C1 segment of cervical spinal cord (tissue), 14 donors: ENCODE measurements around the gene ADARB2.

Experiments used
- DNase-seq, 14 donors: peaks; one replicate each; lab custom pipeline; 2025; lab: John Stamatoyannopoulos, UW

The ADARB2 gene

DNA sequence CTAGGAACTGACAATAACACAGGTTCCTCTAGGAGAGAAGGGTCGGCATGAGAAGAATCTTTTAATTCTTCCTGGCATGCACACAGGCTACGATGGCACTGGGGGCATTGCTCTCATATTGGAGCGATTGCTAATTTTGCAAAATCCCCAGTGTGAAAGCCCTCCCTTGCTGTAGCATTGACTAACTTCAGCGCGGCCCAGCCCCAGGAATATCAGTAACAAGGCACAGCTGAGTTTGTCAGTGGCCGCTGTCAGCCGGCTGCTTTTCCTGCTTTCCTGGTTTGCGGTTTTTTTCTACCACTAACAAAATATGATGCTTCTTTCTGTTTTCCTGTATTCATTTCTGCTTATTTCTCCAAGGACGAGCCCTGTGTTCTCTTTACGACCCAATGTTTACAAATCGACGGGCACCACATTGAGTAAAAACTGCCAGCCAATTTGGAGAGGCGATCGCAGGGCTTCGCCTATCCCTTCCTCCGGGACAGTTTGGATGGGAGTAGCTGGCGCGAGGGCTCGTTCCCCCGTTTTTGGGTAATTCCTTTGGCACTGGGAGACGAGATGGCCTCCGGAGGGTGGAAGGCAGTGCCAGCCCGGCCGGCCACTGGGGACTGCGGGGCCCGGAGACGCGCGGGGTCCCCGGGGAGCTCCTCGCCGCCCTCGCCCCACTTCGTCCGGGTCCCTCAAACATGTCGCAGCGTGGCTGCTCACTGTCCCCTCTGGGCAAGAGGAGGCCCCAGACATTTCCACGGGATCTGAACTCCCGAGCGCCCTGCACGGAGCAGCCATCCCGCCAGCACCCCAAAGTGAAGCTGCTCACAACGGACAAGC, 967 bp downstream of the ADARB2 start:
- peak in 1 of 14 donors; percentile 9 for DNase-seq

DNA sequence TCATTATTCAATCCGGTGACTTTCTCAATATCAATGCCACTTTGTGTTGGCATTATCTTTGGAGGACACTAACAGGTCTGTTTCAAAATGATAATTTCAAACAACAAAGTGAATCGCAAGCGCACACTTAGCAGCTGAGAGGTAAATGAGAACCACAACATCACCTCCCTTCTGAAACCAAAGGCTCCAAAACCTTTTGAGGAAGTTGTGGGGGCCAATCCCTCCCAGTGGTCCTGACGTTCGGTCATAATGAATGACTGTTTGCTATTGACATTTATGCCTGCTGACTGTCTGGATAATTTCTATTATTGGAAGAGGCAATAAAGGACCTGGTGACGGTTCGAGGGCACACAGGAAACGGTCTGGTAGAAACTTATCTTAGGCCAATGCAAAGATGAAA, 1.8 kb downstream of the ADARB2 start:
- DNase-seq, result no peak

DNA sequence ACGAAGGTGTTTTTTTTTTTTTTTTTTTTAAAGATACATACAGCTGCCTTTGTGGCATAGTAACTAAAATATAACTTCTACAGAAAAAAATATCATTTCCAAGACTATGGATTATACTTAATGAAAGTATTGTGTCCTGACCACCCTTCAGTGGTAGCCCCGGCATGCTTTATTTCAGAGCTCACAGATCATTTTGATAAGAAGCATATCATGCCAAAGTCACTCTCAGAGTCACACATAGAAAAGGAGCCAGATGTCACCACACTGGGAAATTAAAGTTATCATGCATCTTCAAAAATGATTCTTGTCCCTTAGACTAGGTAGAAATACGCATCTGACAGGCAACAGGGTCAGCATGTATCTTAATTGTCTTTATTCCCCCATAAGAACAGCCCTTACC, 3.0 kb downstream of the ADARB2 start:
- no peak for DNase-seq

DNA sequence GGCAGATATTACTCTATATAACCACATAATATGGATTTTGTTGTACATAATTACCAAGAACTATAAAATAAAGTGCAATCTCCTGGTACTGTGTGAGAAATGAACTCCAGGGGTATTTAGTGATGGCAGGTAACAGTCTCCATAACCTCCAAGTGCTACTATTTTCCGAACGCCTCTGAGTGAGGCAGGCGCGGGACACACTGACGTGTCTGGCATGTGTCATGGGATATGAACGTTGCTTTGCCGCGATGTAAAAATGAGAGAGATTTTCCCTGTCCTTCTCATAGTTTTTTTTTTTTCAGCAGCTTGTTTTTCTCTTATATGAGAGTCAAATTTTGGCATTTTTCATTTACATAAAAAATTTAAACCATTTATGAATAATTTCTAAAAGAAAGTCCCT, 3.6 kb downstream of the ADARB2 start:
- DNase-seq, result no peak

DNA sequence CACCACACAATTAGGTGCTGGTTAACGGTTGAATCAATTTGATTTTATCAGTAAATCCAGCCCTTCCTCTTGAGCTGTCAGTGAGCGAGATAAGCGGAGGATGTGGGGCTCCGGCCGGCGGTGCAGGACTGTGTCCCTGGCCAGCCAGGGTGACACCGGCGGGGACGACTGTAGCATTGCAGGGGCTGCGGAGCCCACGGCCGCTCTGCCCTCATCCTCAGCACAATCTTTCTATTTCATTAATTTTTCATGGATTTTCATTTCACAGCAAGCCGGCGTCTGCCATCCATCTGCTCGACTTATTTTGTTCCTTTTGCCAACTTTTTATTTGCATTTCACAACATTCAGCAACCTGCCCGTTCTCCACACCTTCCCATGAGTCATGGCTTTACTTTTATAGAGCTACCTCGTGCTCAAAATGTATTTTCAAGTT, 4.7 kb downstream of the ADARB2 start:
- DNase-seq, result no peak

DNA sequence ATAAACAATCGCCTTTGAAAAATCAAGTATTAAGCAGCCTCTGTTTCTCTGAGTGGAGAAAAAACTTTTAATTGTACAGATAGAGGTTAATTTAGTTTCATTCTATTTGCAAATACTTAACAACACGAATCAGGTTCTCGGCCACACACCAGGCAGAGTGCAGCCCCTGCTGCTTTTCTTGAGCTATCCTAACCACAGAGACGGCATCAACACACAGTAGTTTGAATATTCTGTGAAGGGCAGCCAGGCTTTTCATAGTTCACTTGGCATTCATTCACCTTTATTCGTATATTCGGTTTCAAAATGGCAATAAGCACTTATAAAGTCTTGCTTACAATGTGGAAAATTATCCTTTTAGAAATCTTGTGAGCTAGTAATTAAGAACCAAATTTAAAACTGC, 5.7 kb downstream of the ADARB2 start:
- DNase-seq, result no peak

DNA sequence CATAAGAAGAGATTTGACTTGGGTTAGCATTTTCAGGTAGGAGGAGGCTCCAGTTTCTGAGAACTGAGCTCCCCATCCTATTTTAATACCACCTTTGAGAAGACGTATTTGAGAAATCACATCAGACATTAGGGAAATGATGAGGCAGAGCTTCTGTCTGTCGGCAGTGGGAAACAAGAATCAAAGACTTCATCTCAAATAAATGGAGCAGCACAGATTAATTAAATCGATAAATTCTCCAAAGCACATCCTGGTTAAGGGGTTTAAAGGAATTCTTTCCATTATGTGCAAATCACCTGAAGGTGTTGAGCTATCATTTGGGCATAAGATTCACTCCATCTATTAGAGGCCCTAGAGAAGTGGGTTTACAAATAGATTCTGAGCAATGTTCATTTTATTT, 7.6 kb downstream of the ADARB2 start:
- no peak for DNase-seq

DNA sequence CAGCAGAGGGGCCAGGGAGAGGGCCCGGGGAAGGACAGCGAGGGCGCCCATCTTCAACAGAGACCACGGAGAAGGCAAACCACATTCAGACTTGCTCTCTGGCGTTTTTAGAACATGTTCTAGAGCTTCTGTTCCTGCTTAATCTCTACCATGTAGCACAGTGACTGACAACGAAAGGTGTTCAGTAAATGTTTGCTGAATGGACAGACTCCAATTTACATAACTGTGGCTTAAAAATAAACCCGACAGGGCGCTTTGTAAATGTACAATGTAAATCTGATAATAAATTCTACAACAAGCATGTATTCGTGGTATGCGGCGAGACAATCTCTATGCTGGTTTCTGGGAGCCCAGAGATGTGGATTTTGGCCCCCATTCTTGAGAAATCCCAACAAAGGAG, 10.5 kb downstream of the ADARB2 start:
- no peak for DNase-seq

DNA sequence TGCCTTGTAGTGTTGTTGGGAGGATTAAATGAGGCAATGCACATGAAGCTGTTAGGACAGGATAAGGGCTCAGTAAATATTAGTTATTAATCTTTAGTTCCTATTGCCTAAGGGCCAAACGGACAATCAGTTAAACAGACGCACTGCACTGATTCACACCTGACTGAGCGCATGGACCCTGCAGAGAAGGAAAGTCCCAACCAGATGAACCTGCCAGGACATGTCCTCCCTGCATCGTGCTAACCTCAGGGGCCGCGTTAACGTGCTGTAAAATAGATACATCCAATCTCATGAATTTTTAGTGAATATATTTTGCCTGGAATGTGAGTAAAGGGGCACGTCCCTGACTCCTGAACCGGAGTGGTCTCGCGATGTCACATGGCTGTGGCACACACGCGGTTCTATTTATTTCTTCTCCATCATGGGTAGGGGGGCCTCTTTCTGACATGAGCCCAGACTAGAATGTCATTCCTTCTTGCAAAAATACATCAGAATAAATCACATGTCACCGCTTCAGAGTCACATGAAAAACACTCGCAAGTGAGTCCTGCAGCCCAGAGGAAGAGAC, 12.3 kb downstream of the ADARB2 start:
- no peak for DNase-seq

DNA sequence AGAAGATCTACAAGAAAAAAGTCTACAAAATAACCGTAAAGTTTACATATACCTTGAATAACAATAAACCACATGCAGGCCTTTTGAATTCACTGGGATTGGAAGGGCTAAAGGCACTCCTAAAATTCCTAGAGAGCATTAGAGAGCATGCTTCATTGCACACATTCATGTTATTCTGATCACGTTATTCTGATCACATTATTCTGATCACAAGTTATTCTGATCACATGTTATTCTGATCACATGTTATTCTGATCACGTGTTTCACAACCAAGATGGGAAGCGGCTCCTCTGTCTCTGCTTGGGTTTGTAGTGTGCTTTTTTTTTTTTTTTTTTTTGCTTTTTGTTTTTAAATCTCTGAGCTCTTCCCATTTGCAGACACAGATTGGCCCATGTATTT, 20.5 kb downstream of the ADARB2 start:
- DNase-seq, result no peak

DNA sequence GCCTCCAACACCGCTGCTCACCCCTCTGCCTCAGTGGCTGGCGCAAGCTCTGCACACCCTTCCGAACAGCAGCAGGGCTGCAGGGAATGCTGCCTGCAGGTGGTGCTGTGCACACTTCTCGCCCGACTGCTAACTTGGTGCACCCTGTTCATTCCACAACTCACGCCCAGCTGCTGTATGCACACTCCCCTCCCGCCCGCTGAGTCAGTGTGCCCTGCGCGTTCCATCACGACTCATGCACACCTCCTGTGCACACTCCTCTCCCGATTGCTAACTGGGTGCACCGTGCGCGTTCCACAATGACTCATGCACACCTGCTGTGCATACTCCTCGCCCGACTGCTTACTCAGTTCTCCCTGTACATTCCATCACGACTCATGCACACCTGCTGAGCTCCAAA, 21.5 kb downstream of the ADARB2 start:
- no peak for DNase-seq

DNA sequence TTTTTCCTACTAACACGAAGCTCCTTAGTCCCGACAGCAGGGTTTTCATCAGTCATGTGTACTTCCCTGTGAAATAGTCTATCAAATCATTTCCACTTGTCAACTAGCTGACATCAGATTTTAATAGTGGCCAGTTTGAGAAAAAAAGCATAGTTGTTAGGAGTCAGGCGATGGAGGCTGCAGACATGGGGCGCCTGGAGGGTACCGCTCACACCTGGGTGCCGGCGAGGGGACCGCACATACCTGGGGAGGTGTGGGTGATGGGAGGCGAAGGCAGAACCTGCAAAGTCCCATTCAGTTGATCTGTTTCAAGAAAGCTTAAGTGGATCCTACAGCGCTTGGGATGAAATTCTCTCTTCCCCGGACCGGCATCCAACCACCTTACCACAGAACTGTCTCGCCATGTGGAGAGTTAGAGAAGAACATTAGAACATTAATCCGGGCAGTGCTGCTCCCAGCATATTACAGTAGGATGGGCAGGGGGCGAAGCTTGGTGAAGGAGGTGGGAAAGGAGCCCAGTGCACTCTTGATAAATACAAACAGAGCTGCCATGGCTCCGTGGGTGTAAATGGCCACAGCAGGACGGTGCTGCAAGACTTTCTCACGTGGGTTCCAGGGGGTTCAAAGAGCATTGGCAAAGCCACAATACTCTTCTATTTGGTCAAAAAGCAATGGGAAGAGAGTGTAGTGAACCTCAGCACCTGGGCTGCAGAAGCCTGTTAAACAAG, 24.2 kb downstream of the ADARB2 start:
- DNase-seq, result no peak

DNA sequence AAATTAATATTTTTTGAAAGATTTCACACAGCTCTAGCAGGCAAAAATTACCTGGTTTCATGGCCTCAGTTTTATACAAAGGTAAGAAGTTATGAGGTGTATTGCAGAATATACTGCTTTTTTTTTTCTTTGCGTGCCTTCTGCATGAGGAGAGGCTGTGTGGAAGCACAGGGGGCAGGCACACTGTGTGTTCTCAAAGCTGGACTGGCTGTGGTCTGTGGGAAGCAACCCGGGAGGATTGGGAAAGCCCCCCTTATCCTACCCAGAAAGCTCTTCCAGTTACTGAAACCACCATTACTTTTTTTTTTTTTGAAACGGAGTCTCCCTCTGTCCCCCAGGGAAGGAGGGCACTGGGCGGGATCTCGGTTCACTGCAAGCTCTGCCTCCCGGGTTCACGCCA, 25.0 kb downstream of the ADARB2 start:
- no peak for DNase-seq

DNA sequence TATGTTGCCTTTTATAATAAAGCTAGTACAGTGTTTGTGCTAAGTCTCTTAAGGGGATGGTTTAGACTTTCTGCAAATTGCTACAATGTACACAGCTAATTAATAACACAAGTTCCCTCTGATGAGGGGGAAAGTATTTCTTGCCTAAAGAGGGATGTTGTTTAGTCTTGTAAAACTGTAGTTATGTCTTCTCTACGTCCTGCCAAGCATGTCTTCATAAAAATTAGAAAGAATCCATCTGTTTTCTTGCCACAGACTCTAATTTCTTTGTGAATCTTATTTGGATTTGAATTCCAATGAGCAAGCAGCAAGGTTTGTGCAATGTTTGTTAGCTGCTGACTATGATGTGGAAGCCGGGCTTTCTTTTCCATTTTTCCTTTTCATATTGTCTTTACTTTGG, 28.2 kb downstream of the ADARB2 start:
- no peak for DNase-seq

DNA sequence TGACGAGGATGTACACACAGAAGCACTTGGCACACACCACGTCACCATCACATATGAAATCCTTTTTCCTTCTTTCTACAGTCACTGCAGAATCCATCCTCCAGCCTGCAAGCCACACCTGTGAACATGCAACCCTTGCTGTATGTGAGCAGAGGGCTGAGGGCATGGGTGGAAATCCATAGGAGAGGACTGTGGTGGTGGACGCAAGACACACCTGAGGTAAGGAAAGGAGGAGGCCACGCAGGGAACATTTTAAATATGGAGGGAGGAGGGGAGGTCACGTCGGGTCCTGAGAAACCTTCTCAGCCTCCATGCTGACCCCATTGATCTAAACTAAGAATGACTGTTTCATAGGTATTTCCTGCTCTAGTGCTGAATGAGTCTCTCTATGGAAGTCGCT, 28.6 kb downstream of the ADARB2 start:
- no peak for DNase-seq

DNA sequence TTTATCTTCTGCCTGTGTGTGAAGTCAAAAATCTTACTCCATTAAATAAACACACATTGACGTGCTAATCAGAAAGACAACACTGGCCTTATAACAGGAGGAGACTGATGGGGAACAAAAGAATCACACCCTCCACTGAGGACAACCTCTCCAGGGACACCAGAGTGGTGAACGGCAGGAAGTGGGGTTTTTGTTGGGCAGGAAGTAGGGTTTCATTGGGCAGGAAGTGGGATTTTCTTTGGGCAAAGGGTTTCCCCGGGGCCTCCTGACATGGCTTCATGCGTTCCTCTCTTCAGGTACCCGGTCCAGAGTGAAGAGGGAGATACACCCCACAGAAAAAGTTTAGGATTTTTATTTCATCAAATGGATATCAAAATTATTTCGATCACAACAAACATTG, 30.6 kb downstream of the ADARB2 start:
- DNase-seq, result no peak

DNA sequence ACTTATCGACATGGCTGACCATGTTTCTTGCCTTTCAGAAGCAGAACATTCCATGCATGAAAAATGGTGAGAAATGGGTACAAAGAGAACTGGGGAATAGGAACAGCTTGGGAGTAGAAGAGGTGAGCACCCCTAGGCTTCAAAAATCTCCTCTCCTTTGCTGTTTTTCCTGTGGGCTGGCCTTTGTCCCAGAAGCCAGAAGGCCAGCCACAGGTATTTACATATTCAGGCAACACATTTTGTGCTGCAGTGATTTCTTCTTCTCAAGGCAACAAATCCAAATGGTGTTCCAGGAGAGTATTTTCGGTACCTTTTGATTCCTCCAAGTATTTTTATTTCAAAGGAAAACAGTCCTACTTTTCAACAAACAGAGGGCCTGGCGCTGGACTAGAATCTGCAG, 31.1 kb downstream of the ADARB2 start:
- peak in 1 of 14 donors; percentile 42 for DNase-seq

DNA sequence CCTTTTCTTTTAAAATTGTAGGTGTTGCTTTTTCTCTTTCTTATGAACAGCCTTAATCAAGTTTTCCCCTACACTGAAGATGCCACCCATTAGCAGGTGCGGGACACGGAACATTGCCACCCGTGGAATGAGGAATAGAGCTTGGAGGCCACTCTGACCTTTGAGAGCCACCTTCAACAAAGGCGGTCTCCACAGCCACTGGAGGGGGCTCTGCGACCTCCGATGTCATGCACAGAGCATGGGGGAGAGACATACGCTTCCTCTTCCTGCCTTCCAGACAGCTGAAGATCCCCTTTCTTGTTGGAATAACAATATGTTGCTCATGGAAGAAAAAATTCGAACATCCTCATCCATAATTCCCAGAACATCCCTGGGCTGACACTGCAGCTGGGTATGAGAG, 39.1 kb downstream of the ADARB2 start:
- DNase-seq, result no peak

DNA sequence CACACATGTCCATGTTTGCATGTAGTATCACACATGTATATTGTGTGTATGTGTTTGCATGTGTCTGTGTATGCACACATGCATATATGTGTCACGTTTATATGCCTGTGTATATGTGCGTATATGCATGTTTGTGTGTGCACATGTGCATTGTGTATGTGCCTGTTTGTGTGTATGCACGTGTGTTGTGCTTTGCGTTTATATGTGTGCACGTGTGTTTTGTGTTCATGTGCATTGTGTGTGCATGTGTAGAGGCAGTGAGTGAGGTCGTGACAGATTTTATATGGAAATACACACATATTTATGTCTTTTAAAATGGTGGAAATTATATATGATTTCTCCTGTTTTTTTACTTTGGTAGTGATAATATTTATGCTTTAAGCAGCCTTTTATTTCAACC, 41.2 kb downstream of the ADARB2 start:
- no peak for DNase-seq

DNA sequence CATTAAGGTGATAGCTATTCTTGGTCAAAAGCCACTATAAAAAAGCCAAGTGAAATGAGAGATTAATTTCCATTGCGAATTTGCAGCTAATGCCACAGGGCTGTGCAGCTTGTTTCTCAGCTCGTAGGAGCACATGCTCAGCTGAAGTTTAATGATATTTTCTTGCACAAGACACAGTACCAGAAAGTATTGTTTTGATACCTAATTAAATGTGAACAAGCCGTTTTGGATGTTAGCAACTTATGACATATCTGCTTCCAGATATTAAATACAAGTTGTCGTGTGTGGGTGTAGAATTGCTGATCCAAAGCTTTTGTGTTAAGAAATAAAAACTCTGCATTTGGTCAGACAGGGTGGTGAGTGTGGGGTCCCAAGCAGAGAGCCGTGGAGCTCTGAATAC, 47.2 kb downstream of the ADARB2 start:
- DNase-seq, result no peak

DNA sequence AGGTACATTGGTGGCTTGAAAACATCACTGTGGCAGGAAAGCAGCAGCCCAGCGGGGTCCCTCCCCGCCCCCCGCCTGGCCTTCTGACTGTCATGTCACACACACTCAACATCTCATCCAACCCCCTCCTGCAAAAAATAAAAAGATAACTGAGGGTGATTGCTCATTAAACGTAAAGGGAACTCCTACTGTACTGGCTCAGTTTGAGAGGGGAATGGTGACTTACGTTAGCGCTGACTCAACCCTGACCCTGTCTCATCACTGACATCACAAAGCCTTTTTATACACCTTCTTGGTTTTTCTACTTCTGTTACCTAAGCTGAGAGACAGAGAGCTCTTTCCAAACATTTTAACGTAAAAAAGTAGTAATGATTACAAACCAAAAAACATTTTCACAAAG, 48.8 kb downstream of the ADARB2 start:
- no peak for DNase-seq

DNA sequence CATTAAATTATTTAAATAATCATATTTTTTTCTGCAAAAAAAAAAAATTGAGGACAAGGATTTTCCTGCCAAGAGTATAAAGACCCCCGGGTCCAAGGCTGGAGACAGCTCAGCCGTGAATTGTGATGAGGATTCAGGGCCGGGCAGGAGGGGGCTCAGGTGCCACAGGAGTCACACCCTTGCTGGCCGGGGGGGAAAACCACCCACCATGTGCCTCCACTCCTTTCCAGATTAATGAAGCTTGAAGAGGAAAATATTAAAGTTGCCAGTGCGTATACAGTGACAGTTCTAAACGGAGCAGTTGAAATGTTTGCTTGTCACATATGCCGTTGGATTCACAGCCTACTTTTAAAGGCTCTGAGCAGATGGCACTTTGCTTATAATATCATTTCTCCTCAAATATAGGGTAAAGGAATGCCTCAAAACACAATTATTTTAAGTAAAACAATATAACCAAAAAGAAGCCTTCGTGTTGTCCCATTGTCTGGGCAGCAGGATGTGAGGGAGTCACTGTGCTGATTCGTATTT, 49.6 kb downstream of the ADARB2 start:
- DNase-seq, result no peak

DNA sequence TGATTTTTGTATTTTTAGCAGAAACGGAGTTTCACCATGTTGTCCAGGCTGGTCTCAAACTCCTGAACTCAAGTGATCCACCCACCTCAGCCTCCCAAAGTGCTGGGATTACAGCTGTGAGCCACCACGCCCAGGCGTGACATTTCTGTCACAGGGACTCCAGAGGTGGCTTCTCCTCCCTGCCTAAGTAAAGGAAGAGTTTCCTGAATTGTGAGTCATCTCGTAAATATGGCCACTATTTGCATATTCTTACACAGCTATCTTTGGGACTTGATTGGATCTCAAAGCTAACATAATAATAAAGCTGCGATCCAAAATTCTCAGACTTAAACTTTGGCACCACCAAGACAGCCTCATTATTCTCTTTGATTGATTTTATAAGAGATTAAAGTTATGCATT, 50.1 kb downstream of the ADARB2 start:
- no peak for DNase-seq
